Smooth muscle cell (in vitro differentiated cells): ENCODE data around the gene AP4E1. TPM values are rescaled to one million over a fixed set of nuclear protein-coding genes. Genes with fewer than 3 reads are reported as not detected.

Source experiments
- DNase-seq: peaks from one replicate; lab custom pipeline; 2025; ENCODE audit not compliant: unreplicated experiment; lab: John Stamatoyannopoulos, UW
- H2AFZ ChIP-seq: fragments of 200-600 bp; sonication (generic); 2 replicates; pipeline ENCODE4 v1.6.0; 2016; ENCODE audit warnings: antibody characterized with exemption, low read depth, mild to moderate bottlenecking
- H3F3A ChIP-seq: fragments of 200-600 bp; sonication (generic); 2 replicates; pipeline ENCODE4 v1.6.0; 2017; ENCODE audit warnings: antibody characterized with exemption, low read depth
- H3K27ac ChIP-seq: fragments of 200-600 bp; sonication (generic); 2 replicates; pipeline ENCODE4 v1.5.1; 2016; ENCODE audit warnings: low read depth, mild to moderate bottlenecking
- H3K27me3 ChIP-seq: fragments of 200-600 bp; sonication (generic); 2 replicates; pipeline ENCODE4 v1.6.1; 2016; ENCODE audit warnings: low read depth, mild to moderate bottlenecking
- H3K36me3 ChIP-seq: fragments of 200-600 bp; sonication (generic); 2 replicates; pipeline ENCODE4 v1.5.1; 2016; ENCODE audit warnings: low read depth
- H3K4me1 ChIP-seq: fragments of 200-600 bp; sonication (generic); 2 replicates; pipeline ENCODE4 v1.5.1; 2016; ENCODE audit warnings: low read depth
- H3K4me2 ChIP-seq: fragments of 200-600 bp; sonication (generic); 2 replicates; pipeline ENCODE4 v1.6.0; 2016; ENCODE audit warnings: mild to moderate bottlenecking
- H3K4me3 ChIP-seq: fragments of 200-600 bp; sonication (generic); 2 replicates; pipeline ENCODE4 v1.5.1; 2016; ENCODE audit warnings: mild to moderate bottlenecking
- H3K79me2 ChIP-seq: fragments of 200-600 bp; sonication (generic); 2 replicates; pipeline ENCODE4 v1.6.0; 2016; ENCODE audit warnings: low read depth, mild to moderate bottlenecking
- H3K9ac ChIP-seq: fragments of 200-600 bp; sonication (generic); 2 replicates; pipeline ENCODE4 v1.6.0; 2016; ENCODE audit warnings: low read depth
- H3K9me3 ChIP-seq: fragments of 200-600 bp; sonication (generic); replicated peaks from 2 replicates; pipeline ENCODE4 v1.5.1; 2016; ENCODE audit warnings: low read depth
- H4K20me1 ChIP-seq: fragments of 200-600 bp; sonication (generic); 2 replicates; pipeline ENCODE4 v1.6.0; 2016; ENCODE audit warnings: low read depth
- WGBS: methylation state at CpG from one replicate; pipeline ENCODE4 v1.1.7; 2016; ENCODE audit warnings: low lambda C conversion rate; 5-methylcytosine and 5-hydroxymethylcytosine counted together
- polyA plus RNA-seq: library from polyadenylated mRNA; unstranded; fragments of >200 nt; fragmentation: Nextera tagmentation; extraction: Ambion mirVana; gene quantifications from 2 replicates; pipeline ENCODE4 v1.2.1, GENCODE V29; 2016
- total RNA-seq: library from RNA; depleted of rRNA; stranded (reverse); fragments of >200 nt; gene quantifications from 2 replicates; pipeline ENCODE4 v1.2.3, GENCODE V29; 2014
- TF ChIP-seq, protein P1 (sequence below): fragments of 200-600 bp; sonication (generic); IDR thresholded peaks from 2 replicates; pipeline ENCODE4 v1.5.1; 2017; ENCODE audit warnings: borderline replicate concordance, mild to moderate bottlenecking, antibody characterized with exemption; ENCODE audit not compliant: insufficient read depth, poor library complexity, severe bottlenecking

Gene AP4E1
- total and polyA plus RNA-seq, 2 experiments from 2014 or later = 2.3 to 8.2 TPM

DNA sequence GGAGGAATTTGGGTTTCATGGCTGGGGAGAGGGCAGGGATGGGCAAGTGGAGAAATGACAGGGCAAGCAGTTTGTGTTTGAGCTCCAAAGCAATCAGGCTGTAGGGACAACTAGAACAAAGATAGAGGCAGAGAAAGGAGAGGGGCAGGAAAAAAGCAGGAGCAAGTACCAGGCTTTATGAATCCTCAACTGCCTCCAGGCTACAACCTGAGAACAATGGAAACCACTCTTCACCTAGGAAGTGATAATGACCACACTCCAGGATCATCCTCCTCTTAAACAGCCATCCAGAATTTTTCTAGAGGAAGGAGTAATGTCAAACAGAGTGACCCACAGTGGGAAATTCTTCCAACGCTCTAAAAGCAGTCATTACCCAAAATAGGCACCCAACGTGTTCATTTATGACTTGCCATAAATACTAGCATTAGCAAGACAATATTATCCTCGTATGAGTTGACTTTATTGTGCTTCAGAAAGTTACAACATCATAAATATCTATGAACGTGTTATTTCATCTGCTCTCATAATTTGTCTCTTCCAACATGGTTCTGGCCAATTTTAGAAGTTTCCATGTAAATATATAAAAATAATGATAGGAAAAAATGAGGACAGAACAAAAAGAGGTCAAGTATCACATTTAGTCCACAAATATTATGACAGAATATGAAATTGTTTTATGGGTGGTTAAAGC lies 135.7 kb downstream of the AP4E1 start:
- H3K4me1 ChIP-seq = no peaks in the 10 kb centered on the region
- no peak overlapping the region for H3K9ac ChIP-seq
- no peak overlapping the region for H3K27ac ChIP-seq
- H3K4me2 ChIP-seq = no peak overlapping the region
- no peaks in the 10 kb centered on the region for H3K27me3 ChIP-seq
- no peaks in the 10 kb centered on the region for H3K36me3 ChIP-seq
- H3K79me2 ChIP-seq = no peaks in the 10 kb centered on the region
- TF ChIP-seq, protein P1, sequence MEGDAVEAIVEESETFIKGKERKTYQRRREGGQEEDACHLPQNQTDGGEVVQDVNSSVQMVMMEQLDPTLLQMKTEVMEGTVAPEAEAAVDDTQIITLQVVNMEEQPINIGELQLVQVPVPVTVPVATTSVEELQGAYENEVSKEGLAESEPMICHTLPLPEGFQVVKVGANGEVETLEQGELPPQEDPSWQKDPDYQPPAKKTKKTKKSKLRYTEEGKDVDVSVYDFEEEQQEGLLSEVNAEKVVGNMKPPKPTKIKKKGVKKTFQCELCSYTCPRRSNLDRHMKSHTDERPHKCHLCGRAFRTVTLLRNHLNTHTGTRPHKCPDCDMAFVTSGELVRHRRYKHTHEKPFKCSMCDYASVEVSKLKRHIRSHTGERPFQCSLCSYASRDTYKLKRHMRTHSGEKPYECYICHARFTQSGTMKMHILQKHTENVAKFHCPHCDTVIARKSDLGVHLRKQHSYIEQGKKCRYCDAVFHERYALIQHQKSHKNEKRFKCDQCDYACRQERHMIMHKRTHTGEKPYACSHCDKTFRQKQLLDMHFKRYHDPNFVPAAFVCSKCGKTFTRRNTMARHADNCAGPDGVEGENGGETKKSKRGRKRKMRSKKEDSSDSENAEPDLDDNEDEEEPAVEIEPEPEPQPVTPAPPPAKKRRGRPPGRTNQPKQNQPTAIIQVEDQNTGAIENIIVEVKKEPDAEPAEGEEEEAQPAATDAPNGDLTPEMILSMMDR = no peak
- no peaks in the 10 kb centered on the region for H3F3A ChIP-seq
- 51% methylated on average over 4 of the region's 4 CpGs for WGBS
- H3K9me3 ChIP-seq = no peaks in the 10 kb centered on the region
- no peak overlapping the region for H3K4me3 ChIP-seq
- DNase-seq = no peak
- H2AFZ ChIP-seq = no peak overlapping the region
- H4K20me1 ChIP-seq = no peaks in the 10 kb centered on the region

- H3F3A ChIP-seq = no peaks in the 10 kb centered on the region
- no peak overlapping the region for H3K27ac ChIP-seq
- DNase-seq = no peak
- H3K4me1 ChIP-seq = no peaks in the 10 kb centered on the region
- no peaks in the 10 kb centered on the region for H4K20me1 ChIP-seq
- H3K9ac ChIP-seq = no peak overlapping the region
- H3K27me3 ChIP-seq = no peaks in the 10 kb centered on the region
- H3K4me3 ChIP-seq = no peak overlapping the region
- no peaks in the 10 kb centered on the region for H3K79me2 ChIP-seq
- no peaks in the 10 kb centered on the region for H3K9me3 ChIP-seq
- H2AFZ ChIP-seq = no peak overlapping the region
- WGBS = 92% methylated on average over 2 of the region's 2 CpGs
- TF ChIP-seq, protein P1 = no peak
- no peak overlapping the region for H3K4me2 ChIP-seq
- no peaks in the 10 kb centered on the region for H3K36me3 ChIP-seq
Measured at GRCh38 chr15:51046016-51046415, 137.5 kb downstream of the AP4E1 start.

DNA sequence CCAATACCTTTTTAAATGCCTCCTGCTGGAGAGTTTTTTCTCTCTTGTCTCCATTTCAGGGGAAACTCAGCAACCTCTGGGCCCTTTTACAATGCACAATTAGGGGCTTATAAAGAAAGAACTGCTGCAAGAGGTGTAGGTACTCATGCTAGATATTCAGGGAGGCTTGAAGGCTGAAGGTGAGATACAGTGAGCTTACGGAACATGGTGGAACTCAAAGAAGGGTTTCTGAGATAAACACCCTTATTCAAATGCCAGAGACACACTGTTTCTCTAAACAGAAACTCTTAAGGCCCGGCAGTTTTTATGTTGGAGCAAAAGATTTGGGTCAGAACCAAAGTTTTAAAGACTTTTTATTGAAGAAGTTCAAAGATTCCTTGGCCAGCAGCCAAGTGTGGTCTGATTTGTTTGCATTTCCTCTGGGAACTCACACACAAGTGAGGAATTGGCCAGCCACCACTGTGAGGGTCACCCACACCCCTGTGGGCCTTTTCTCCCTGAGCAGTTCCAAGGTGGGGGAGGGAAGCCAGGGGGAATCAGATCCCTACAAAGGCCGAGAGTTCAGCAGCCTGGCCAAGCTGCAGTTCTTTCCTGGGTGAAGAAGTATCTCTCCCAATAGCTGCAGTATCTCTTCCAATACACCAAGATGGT lies 138.4 kb downstream of the AP4E1 start:
- H3K4me2 ChIP-seq = no peak overlapping the region
- no peak overlapping the region for H3K27ac ChIP-seq
- no peaks in the 10 kb centered on the region for H3K36me3 ChIP-seq
- H2AFZ ChIP-seq = no peak overlapping the region
- no peak for DNase-seq
- H3K9ac ChIP-seq = no peak overlapping the region
- H4K20me1 ChIP-seq = no peaks in the 10 kb centered on the region
- H3F3A ChIP-seq = no peaks in the 10 kb centered on the region
- no peaks in the 10 kb centered on the region for H3K9me3 ChIP-seq
- no peaks in the 10 kb centered on the region for H3K27me3 ChIP-seq
- no peaks in the 10 kb centered on the region for H3K79me2 ChIP-seq
- H3K4me1 ChIP-seq = no peaks in the 10 kb centered on the region
- WGBS = 72% methylated on average over 3 of the region's 3 CpGs
- H3K4me3 ChIP-seq = no peak overlapping the region
- TF ChIP-seq, protein P1 = no peak

- H3K79me2 ChIP-seq = no peaks in the 10 kb centered on the region
- H3F3A ChIP-seq = no peaks in the 10 kb centered on the region
Measured at GRCh38 chr15:51048308-51048707, 139.8 kb downstream of the AP4E1 start.

More at GRCh38 chr15:51048308-51048707, 139.8 kb downstream of the AP4E1 start:
- H3K4me3 ChIP-seq = no peak overlapping the region
- H3K4me1 ChIP-seq = no peaks in the 10 kb centered on the region
- no peak overlapping the region for H2AFZ ChIP-seq
- TF ChIP-seq, protein P1 = no peak
- no peaks in the 10 kb centered on the region for H3K27me3 ChIP-seq
- no peaks in the 10 kb centered on the region for H4K20me1 ChIP-seq
- no peak overlapping the region for H3K4me2 ChIP-seq
- no peak overlapping the region for H3K9ac ChIP-seq
- no peaks in the 10 kb centered on the region for H3K9me3 ChIP-seq
- H3K27ac ChIP-seq = no peak overlapping the region
- no peak for DNase-seq
- H3K36me3 ChIP-seq = no peaks in the 10 kb centered on the region
